Stimulated activated CD4-positive, alpha-beta T cell treated with anti-CD3 and anti-CD28 coated beads, Interleukin-2, amount 100 ng/mL, for 24 hours (primary cell): Measurements from ENCODE around the gene MSH4.
"Not testable (repeated sequence)": the region's sequence is repeated elsewhere in the genome, so short reads cannot be mapped to it uniquely, and the experiment has no call there.

Experiments used
- DNase-seq, 2 donors: peaks; one replicate each; pipeline ENCODE4 v3.0.0-alpha.2; 2020

Gene MSH4

GRCh38 chr1:75796376-75797272 lies at the start of gene MSH4:
MSH4 (plus strand) TSS chr1:75796882; CDS start chr1:75796986, 104 bp downstream.
- peak; percentile 45 to 60 for DNase-seq

- DNase-seq, result not testable (repeated sequence)
Measured at GRCh38 chr1:75757210-75757609, 39.5 kb upstream of the MSH4 start.

GRCh38 chr1:75758543-75758942 lies 38.1 kb upstream of the MSH4 start:
- not testable (repeated sequence) for DNase-seq

DNA sequence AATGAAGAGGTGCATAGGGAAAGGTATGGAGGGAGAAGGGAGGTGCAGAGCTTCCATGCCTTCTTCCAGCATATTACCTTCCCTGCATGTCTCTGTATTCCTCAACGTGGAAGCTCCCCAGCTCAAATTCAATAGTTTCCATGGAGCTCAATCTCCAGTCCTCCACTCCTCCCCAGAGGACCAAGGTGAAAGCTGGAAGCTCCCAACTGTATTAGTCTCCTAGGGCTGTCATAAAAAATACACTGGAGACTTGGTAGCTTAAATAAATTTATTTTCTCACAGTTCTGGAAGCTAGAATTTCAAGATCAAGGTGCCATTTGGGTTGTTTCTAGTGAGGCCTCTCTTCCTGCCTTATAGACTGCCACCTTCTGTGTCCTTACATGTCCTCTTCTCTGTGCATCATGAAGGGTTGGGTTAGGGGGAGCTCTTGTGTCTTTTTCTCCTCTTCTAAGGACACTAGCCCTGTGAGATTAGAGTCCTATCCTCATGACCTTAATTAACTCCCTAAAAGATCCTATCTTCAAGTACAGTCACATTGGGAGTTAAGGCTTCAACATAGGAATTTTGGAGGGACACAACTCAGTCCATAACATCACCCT lies 32.5 kb upstream of the MSH4 start:
- DNase-seq, result no peak

- no peak for DNase-seq
Measured at GRCh38 chr1:75765697-75766355, 30.9 kb upstream of the MSH4 start.

DNA sequence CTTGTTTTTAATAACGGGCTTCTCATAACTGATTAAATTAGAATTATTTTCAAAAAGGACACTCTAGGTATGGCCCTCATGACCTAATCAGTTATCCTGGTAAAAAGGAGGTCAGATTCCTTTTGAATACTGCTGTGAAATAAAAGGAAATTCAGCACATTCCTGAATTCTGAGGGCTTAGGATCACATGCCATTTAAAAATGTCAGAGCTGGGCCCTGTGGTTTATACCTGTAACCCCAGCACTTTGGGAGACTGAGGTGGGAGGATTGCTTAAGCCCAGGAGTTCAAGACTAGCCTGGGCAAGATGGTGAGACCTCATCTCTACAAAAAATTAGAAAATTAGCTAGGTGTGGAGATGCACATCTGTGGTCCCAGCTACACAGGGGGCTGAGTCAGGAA lies 28.7 kb upstream of the MSH4 start:
- no peak for DNase-seq

DNA sequence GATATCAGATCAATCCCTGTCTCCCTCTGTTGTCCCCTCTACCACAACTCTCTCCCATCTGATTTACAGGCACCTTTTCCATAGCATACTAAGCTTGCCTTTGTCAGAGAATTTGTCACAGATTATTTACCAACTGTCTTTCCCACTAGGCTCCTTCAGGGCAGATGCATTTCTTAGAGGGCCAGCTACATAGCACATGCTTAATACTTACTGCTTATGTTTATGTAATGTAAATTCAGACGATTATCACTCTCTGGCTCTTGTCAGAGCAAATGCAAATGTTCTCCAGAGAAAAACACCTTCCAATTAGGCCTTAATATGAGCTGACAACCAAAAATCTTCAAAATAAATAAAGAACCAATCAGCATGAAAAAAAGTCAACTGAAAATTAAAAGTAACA lies 25.9 kb upstream of the MSH4 start:
- no peak for DNase-seq

DNA sequence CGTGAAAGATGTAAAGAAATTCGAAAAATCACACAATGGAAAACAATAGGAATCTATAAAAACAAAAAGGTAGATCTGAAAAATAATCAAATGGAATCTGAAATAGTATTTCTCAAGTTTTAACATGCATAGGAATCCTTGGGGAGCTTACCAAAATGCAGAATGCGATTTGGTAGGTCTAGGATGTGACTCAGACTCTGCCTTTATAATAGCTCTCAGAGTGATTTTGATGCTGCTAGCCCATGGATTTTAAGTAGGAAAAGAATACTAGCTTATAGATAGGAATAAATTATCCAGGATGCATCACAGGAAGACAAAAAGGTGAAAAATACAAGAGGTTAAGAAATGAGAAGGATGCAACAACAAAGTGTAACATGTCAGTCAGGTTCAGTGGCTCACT lies 24.7 kb upstream of the MSH4 start:
- no peak for DNase-seq

DNA sequence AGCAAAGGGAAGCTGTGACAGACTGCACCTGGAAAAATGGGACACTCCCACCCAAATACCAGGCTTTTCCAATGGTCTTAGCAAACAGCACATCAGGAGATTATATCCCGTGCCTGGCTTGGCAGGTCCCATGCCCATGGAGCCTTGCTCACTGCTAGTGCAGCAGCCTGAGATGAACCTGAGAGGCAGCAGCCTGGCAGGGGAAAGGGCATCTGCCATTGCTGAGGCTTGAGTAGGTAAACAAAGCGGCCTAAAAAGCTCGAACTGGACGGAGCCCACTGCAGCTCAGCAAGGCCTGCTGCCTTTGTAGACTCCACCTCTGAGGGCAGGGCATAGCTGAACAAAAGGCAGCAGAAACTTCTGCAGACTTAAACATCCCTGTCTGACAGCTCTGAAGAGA lies 18.9 kb upstream of the MSH4 start:
- DNase-seq, result not testable (repeated sequence)

DNA sequence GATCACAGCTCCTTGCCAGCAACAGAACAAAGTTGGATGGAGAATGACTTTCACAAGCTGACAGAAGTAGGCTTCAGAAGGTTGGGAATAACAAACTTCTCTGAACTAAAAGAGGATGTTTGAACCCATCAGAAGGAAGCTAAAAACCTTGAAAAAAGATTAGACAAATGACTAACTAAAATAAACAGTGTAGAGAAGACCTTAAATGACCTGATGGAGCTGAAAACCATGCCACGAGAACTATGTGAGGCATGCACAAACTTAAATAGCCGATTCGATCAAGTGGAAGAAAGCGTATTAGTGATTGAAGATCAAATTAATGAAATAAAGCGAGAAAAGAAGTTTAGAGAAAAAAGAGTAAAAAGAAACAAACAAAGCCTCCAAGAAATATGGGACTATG lies 18.0 kb upstream of the MSH4 start:
- not testable (repeated sequence) for DNase-seq

- DNase-seq, result not testable (repeated sequence)
Measured at GRCh38 chr1:75780183-75780582, 16.5 kb upstream of the MSH4 start.

- DNase-seq, result not testable (repeated sequence)
Measured at GRCh38 chr1:75783920-75784319, 12.8 kb upstream of the MSH4 start.

DNA sequence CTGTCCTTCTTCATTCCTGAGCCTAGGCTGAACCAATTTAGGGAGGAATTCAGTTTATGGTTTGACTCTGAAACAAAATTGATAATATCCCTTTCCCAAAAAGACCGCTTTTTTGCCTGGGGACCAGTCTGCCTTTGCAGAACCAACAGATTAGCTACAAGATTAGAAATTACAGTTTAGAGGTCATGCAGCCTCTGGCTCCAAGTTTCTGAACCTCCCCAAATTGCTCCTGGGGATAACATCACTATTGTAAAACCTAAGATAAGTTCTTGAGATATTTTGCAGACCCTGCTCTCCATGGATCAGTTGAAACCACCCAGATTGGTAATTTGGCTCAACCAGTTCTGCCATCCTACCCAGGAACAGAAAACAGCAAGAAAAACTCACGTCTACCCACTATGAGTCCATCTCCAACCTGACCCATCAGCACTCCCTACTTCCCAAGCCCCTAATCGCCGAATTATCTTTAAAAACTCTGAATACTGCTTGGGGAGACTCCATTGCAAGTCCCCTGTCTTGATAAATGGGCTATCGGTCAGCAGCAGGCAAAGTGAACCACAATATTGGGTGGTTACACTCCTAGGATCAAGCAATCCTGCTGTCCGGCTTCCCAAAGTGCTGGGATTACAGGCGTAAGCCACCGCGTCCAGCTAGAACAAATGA lies 11.2 kb upstream of the MSH4 start:
- no peak for DNase-seq

- peak; percentile 94 to 95 for DNase-seq
Measured at GRCh38 chr1:75785983-75786853, 10.5 kb upstream of the MSH4 start, which contains the start of gene RABGGTB. RABGGTB (plus strand) TSS chr1:75786256; CDS start chr1:75786272, 16 bp downstream.

- DNase-seq, result peak in 1 of 2 donors; percentile 22
Measured at GRCh38 chr1:75786901-75787493, 9.7 kb upstream of the MSH4 start.

GRCh38 chr1:75787524-75787923 lies 9.2 kb upstream of the MSH4 start:
- DNase-seq, result no peak

- no peak for DNase-seq
Measured at GRCh38 chr1:75789988-75790387, 6.7 kb upstream of the MSH4 start.

- DNase-seq, result no peak
Measured at GRCh38 chr1:75791022-75791421, 5.7 kb upstream of the MSH4 start.

GRCh38 chr1:75792091-75792490 lies 4.6 kb upstream of the MSH4 start:
- DNase-seq, result no peak

GRCh38 chr1:75794382-75794781 lies 2.3 kb upstream of the MSH4 start:
- DNase-seq, result no peak

DNA sequence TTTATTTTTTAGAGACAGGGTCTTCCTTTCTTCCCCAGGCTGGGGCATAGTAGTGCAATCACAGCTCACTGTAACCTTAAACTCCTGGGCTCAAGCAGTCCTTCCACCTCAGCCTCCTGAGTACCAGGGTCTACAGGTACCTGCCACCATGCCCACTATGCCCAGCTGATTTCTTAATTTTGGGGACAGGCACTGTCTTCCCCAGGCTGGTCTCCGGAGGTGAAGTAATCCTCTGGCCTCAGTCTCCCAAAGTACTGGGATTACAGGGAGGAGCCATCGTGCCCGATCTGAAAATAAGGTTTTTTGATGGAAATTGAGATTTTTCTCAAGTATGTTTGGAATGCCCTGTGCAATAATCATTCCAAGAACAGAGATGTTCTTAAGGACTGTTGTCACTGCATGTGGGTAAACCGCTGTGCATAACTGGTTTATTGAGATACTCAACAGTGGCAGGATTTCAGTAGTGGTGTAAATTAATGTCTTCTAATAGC lies 934 bp upstream of the MSH4 start:
- DNase-seq, result no peak

GRCh38 chr1:75797273-75797588 lies 549 bp downstream of the MSH4 start:
- no peak for DNase-seq
